ENCODE results near the gene EEIG1. TPM values are rescaled to one million over a fixed set of nuclear protein-coding genes. Genes with fewer than 3 reads are reported as not detected.

Gene EEIG1
- total RNA-seq, 1 donor from 2014 or later: 36.0 TPM

DNA sequence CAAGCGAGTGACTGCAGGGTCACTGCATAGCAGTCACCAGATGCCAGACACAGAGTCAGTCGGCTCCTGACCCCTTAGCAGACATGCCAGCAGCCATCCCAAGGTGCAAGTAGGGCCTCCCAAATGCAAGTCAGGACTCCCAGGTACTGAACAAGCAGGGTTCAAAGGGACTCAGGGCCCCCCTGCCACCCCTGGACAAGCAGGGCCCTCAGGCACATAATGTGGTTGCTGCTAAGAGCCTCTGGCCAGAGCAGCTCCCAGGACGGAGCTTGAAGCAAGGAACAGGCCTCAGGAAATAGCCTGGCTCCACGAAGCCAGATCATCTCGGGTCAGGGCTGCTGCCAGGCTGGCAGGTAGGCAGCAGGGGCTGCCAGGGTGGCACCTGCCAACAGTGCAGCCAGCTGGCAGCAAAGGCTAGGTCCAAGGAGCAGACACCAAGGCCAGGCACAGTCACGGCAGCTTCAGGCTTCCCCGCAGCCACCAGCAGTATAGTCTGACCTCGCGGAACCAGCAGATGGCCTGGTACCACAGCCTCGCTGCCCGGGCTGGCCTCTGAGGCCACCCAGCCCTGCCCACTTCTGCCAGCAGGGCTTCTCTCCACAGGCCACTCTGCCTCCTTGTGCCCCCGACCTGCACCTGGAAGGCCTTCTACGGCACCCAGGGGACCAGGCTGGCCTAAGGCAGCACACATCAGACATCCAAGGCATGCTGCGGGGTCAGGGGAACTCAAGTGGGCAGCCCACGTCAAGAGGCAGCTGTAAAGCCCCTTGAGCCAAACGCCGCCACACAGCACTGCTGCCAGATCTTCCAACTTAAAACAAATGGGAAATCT lies 7.4 kb downstream of the EEIG1 start:
- Histone ChIP-seq H3K27ac (no peak overlapping the region), H3K4me1 (peaks cover 99% of the 10 kb centered on the region), H3K27me3 (ENCODE audit: low read depth) (no peaks in the 10 kb centered on the region), H3K36me3 (no peaks in the 10 kb centered on the region), H3K9me3 (no peaks in the 10 kb centered on the region), H3K4me3 (no peak overlapping the region)
- TF ChIP-seq, protein P1, sequence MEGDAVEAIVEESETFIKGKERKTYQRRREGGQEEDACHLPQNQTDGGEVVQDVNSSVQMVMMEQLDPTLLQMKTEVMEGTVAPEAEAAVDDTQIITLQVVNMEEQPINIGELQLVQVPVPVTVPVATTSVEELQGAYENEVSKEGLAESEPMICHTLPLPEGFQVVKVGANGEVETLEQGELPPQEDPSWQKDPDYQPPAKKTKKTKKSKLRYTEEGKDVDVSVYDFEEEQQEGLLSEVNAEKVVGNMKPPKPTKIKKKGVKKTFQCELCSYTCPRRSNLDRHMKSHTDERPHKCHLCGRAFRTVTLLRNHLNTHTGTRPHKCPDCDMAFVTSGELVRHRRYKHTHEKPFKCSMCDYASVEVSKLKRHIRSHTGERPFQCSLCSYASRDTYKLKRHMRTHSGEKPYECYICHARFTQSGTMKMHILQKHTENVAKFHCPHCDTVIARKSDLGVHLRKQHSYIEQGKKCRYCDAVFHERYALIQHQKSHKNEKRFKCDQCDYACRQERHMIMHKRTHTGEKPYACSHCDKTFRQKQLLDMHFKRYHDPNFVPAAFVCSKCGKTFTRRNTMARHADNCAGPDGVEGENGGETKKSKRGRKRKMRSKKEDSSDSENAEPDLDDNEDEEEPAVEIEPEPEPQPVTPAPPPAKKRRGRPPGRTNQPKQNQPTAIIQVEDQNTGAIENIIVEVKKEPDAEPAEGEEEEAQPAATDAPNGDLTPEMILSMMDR (IDR thresholded peaks at IDR 0.05): no peak
- intact Hi-C loops (cut with DNase I): no loop called here
- no peak for ATAC-seq
- no peak for DNase-seq

DNA sequence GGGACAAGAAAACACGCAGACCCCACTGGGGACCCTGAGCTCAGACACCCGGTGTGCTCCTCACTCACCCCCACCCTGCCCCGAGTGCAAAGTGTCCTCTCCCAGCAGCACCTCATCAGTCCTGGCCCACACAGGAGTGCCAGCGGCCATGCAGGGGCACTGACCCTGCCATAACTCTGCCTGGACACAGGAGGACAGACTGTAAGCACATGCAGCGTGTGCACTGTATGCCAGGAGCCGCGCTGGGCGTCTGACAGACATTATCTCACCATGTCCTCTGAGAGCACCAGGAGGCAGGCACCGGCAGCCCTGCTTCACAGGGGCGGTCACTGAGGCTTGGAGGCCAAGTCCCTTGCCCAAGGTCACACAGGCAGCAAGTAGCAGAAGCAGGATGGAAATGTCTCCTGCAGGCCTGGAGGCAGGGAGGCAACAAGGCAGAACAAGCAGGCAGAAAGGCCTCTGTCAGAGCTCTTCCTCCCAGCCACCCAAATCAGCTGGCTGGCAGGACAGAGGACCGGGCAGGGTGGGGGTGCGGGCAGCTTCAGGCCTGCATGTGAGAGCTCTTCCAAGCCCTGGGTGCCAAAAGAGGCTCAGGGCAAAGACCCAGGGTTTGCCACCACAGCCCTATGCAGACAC lies 8.4 kb downstream of the EEIG1 start:
- peak overlapping the region; percentile 4 for H3K27ac ChIP-seq
- no peaks in the 10 kb centered on the region for H3K9me3 ChIP-seq
- H3K36me3 ChIP-seq: no peaks in the 10 kb centered on the region
- no peak for DNase-seq
- TF ChIP-seq, protein P1 (IDR thresholded peaks at IDR 0.05): no peak
- intact Hi-C loops (cut with DNase I): no loop called here
- ATAC-seq: no peak
- H3K4me1 ChIP-seq: peaks cover 99% of the 10 kb centered on the region
- no peak overlapping the region for H3K4me3 ChIP-seq
- H3K27me3 ChIP-seq (ENCODE audit: low read depth): no peaks in the 10 kb centered on the region

DNA sequence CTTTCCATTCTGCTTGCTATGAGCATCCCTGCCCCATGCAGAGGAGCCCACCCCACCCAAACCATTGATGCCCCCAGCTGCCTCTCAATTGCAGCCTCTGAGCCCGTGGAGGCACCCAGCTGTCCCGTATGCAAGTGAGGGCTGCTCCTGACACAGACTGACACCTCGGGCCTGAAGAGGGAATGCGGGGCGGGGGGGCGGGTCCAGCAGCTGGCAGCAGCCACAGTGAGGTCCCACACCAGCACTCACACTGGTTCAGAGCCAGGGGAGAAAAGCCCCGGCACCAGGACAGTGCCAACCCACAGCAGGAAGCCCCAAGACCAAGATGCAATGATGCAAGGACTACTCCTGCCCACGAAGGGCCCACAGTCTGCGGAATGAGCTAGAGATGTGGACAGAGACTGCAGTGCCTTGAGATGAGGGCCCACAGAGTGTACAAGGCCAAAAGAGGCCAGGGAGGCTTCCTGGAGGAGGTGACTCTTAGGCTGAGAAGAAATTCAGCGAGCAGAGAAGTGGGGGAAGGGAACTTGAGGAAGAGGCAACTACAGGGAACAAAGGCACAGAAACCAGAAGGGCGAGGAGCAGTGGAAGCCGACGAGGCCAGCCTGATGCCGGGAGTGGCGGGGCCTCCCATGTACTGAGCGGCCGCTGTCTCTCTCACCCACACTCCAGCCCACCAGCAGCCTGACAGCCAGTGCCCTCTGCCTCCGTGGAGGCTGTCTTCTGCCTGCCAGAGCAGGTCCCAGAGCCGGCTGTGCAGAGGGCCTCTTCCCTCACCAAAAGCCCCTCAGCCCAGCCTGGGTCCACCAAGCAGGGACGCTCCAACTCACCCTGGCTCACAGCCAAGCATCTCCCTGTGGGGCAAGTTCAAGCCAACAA lies 9.2 kb downstream of the EEIG1 start:
- TF ChIP-seq, protein P1 (IDR thresholded peaks at IDR 0.05): no peak
- intact Hi-C loops (cut with DNase I): no loop called here
- Histone ChIP-seq H3K4me3 (no peak overlapping the region), H3K27ac (peak overlapping the region; percentile 46), H3K9me3 (no peaks in the 10 kb centered on the region), H3K27me3 (ENCODE audit: low read depth) (no peaks in the 10 kb centered on the region), H3K36me3 (no peaks in the 10 kb centered on the region), H3K4me1 (peaks cover 99% of the 10 kb centered on the region)
- DNase-seq (peak; percentile 44), ATAC-seq (no peak)

DNA sequence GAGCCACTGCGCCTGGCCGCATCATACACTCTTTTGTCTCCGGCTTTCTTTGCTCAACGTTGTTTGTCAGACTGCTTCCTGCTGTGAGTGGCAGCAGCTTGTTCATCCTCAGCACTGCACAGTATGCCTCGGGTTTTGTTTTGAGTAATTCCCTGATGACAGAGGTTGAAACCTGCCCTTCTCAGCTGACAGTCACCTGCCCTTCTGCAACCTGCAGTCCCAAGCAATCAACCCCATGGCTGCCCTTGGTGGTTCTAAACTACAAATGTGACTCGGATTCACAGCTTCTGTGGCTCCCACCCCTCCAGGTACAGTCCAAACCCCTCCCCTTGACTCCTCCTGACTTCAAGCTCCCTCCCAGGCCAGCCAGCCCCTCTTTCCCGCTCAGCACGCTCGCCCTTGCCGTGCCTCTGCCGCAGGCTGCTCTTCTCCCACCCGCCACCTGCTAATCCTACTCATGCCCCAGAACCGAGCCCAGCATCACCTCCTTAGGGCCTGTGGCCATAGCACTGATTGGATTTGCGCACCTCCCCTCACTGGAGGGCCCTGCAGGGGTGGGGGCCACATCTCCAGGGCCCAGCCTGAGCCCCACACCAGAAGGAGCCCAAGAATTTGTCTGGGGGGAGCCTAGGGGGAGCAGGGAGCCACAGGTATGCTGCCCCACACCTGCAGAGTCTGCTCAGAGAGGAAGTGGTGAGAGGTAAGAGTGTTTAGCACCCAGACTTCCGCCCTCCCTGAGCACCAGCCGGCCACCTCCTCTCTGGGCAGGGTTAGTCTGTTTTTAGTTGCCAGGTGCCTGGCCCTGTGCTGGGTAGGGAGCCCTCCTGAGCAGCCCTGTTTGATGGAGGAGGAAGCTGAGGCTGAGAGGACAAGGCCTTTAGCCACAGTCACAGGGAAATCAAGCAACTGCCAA lies 10.1 kb downstream of the EEIG1 start:
- Histone ChIP-seq H3K4me1 (peaks cover 99% of the 10 kb centered on the region), H3K36me3 (no peaks in the 10 kb centered on the region), H3K27me3 (ENCODE audit: low read depth) (no peaks in the 10 kb centered on the region), H3K4me3 (no peak overlapping the region), H3K9me3 (no peaks in the 10 kb centered on the region), H3K27ac (peak overlapping the region; percentile 46)
- intact Hi-C loops (cut with DNase I): no loop called here
- ATAC-seq (peak in 1 of 2 donors; percentile 13), DNase-seq (no peak)
- TF ChIP-seq, protein P1 (IDR thresholded peaks at IDR 0.05): no peak

Data from lower lobe of right lung (tissue), 2 donors.